PC-3 (cell line): ENCODE results near the gene SPRY4. TPM values are rescaled to one million over a fixed set of nuclear protein-coding genes. Genes with fewer than 3 reads are reported as not detected.

Experiments
- ATAC-seq: fragments of 200-7000 bp; cut with Tn5 transposase; 2 replicates; pipeline ENCODE4 v1.9.1; 2020; ENCODE audit warnings: mild to moderate bottlenecking, moderate library complexity
- BruUV-seq: library from RNA; stranded (reverse); fragments of 400-500 nt; replicated peaks from 2 replicates; lab custom pipeline; 2021; lab: Mats Ljungman, UMichigan
- CTCF ChIA-PET: fragments of 300-600 bp; sonication (Branson Sonifier 250); formaldehyde crosslinking; loops from one replicate; lab custom pipeline; 2022; ENCODE audit warnings: antibody characterized with exemption; lab: Charles Lee
- POLR2A ChIA-PET: fragments of 300-600 bp; sonication (Branson Sonifier 250); formaldehyde crosslinking; loops from one replicate; lab custom pipeline; 2022; ENCODE audit warnings: antibody characterized with exemption; ENCODE audit not compliant: unreplicated experiment; lab: Charles Lee
- DNase-seq: peaks from one replicate; pipeline ENCODE4 v3.0.0-alpha.2; 2015
- H2AFZ ChIP-seq: fragments of 300-600 bp; sonication (generic); 2 replicates; pipeline ENCODE4 v1.6.0; 2016; ENCODE audit warnings: antibody characterized with exemption, low read length
- H3F3A ChIP-seq: fragments of 300-600 bp; sonication (generic); one replicate; pipeline ENCODE4 v1.6.0; 2017; ENCODE audit warnings: antibody characterized with exemption, low read length, control low read depth, mild to moderate bottlenecking; ENCODE audit not compliant: unreplicated experiment
- H3K27ac ChIP-seq: fragments of 300-600 bp; sonication (generic); 2 replicates; pipeline ENCODE4 v1.5.1; 2016; ENCODE audit warnings: mild to moderate bottlenecking, low read length
- H3K27me3 ChIP-seq: fragments of 300-600 bp; sonication (generic); 2 replicates; pipeline ENCODE4 v1.6.1; 2016; ENCODE audit warnings: low read length, mixed read lengths
- H3K36me3 ChIP-seq: fragments of 300-600 bp; sonication (generic); 2 replicates; pipeline ENCODE4 v1.6.1; 2016; ENCODE audit warnings: low read depth, mixed run types, low read length, mixed read lengths
- H3K4me1 ChIP-seq: fragments of 300-600 bp; sonication (generic); 2 replicates; pipeline ENCODE4 v1.5.1; 2016; ENCODE audit warnings: low read length; ENCODE audit not compliant: insufficient read depth
- H3K4me2 ChIP-seq: fragments of 300-600 bp; sonication (generic); 2 replicates; pipeline ENCODE4 v1.6.0; 2016; ENCODE audit warnings: low read length
- H3K4me3 ChIP-seq: fragments of 300-600 bp; sonication (generic); 2 replicates; pipeline ENCODE4 v1.5.1; 2016; ENCODE audit warnings: mild to moderate bottlenecking, low read length, mixed read lengths
- H3K79me2 ChIP-seq: fragments of 300-600 bp; sonication (generic); 2 replicates; pipeline ENCODE4 v1.6.1; 2017; ENCODE audit warnings: low read length, mixed read lengths
- H3K9ac ChIP-seq: fragments of 300-600 bp; sonication (generic); 2 replicates; pipeline ENCODE4 v1.6.0; 2016; ENCODE audit warnings: mild to moderate bottlenecking, low read length
- H3K9me2 ChIP-seq: fragments of 300-600 bp; sonication (generic); replicated peaks from 2 replicates; pipeline ENCODE4 v1.6.1; 2016; ENCODE audit warnings: mixed run types, low read length, mixed read lengths
- H3K9me3 ChIP-seq: fragments of 300-600 bp; sonication (generic); 2 replicates; pipeline ENCODE4 v1.6.1; 2016; ENCODE audit warnings: low read length, mixed read lengths
- H4K20me1 ChIP-seq: fragments of 300-600 bp; sonication (generic); 2 replicates; pipeline ENCODE4 v1.6.1; 2016; ENCODE audit warnings: low read length, mixed read lengths
- CTCF ChIP-seq: fragments of 300-600 bp; sonication (generic); conservative IDR thresholded peaks from 2 replicates; pipeline ENCODE4 v1.5.1; 2017; ENCODE audit warnings: antibody characterized with exemption, low read depth, mild to moderate bottlenecking, low read length
- EZH2 ChIP-seq: fragments of 300-600 bp; sonication (generic); IDR thresholded peaks from one replicate; pipeline ENCODE4 v1.6.1; 2017; ENCODE audit warnings: antibody characterized with exemption, mild to moderate bottlenecking, low read length; ENCODE audit not compliant: unreplicated experiment
- EZH2phosphoT487 ChIP-seq: fragments of 300-600 bp; sonication (generic); IDR thresholded peaks from 2 replicates; pipeline ENCODE4 v1.6.1; 2018; ENCODE audit warnings: mild to moderate bottlenecking, antibody characterized with exemption, low read length, borderline replicate concordance
- intact Hi-C: fragments of 100-400 bp; cut with micrococcal nuclease; formaldehyde crosslinking; loops from 2 replicates; pipeline ENCODE4 v1.9.0; 2023
- total RNA-seq: library from RNA; depleted of rRNA; stranded (reverse); fragments of >200 nt; gene quantifications from 2 replicates; pipeline ENCODE4 v1.2.3, GENCODE V29; 2014

SPRY4 gene
- total RNA-seq, 1 experiment from 2014 or later, result 38.4 TPM

DNA sequence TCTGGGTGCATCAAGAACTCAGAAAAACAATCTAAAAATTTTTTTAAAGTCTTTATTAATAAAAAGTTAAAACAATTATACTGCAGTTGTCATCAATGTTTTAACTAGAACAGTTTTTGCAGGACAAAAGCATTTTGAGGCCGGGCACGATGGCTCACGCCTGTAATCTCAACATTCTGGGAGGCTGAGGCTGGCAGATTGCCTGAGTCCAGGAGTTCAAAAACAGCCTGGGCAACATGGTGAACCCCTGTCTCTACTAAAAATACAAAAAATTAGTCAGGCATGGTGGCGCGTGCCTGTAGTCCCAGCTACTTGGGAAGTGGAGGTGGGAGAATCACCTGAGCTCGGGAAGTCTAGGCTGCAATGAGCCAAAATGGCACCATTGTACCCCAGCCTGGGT is 5.2 kb upstream of the SPRY4 start:
- Histone ChIP-seq H2AFZ (no peak overlapping the region), H3K79me2 (peaks cover 16% of the 10 kb centered on the region)

GRCh38 chr5:142327111-142327842 is 2.5 kb upstream of the SPRY4 start:
- H3K27ac ChIP-seq, result peak overlapping the region; percentile 99
- intact Hi-C loops, result loop anchor here (1.0 to 2.0 kb wide), 2 partner anchors 62 to 221 kb away; no protein-coding TSS in a partner anchor
- peak overlapping the region; percentile 89; the same call in 1 of the 2 replicates for H3K4me3 ChIP-seq
- ChIA-PET CTCF (interaction anchor here (0.8 kb wide), 1 partner anchor 222 kb away, joined by 3 read pairs; no protein-coding TSS in a partner anchor), POLR2A (no interaction called here)
- DNase-seq (peak; percentile 58), ATAC-seq (peak; percentile 3)
- no TSS peak for BruUV-seq
- H3K36me3 ChIP-seq, result peaks cover 3% of the 10 kb centered on the region; the same call in 1 of the 2 replicates
- peaks cover 41% of the 10 kb centered on the region for H3K79me2 ChIP-seq
- peaks cover 26% of the 10 kb centered on the region for H3K4me1 ChIP-seq
- H3K27me3 ChIP-seq, result no peaks in the 10 kb centered on the region
- no peaks in the 10 kb centered on the region for H3K9me3 ChIP-seq
- no peaks in the 10 kb centered on the region for H3F3A ChIP-seq
- TF ChIP-seq CTCF (no peak), EZH2 (no peak), EZH2phosphoT487 (no peak)
- H3K9me2 ChIP-seq, result no peaks in the 10 kb centered on the region
- peak overlapping the region; percentile 100 for H3K4me2 ChIP-seq
- H4K20me1 ChIP-seq, result peaks cover 17% of the 10 kb centered on the region
- peak overlapping the region; percentile 99 for H3K9ac ChIP-seq
- no peak overlapping the region for H2AFZ ChIP-seq

More for the DNA sequence above, 5.2 kb upstream of the SPRY4 start:
- no peak for ATAC-seq
- intact Hi-C loops, result no loop called here
- DNase-seq, result no peak
- no TSS peak for BruUV-seq
- Histone ChIP-seq H3F3A (no peaks in the 10 kb centered on the region), H3K9me3 (no peaks in the 10 kb centered on the region), H3K4me2 (no peak overlapping the region), H3K4me3 (no peak overlapping the region), H3K27ac (no peak overlapping the region), H4K20me1 (no peaks in the 10 kb centered on the region), H3K4me1 (peaks cover 23% of the 10 kb centered on the region), H3K9me2 (no peaks in the 10 kb centered on the region), H3K9ac (no peak overlapping the region), H3K36me3 (no peaks in the 10 kb centered on the region), H3K27me3 (no peaks in the 10 kb centered on the region)
- ChIA-PET POLR2A (interaction anchor here (0.6 to 0.7 kb wide), 2 partner anchors 145 to 248 kb away, joined by 3 to 4 read pairs; no protein-coding TSS in a partner anchor), CTCF (no interaction called here)
- TF ChIP-seq CTCF (no peak), EZH2 (no peak), EZH2phosphoT487 (no peak)

- H3K27me3 ChIP-seq, result no peaks in the 10 kb centered on the region
- H3K4me3 ChIP-seq, result peak overlapping the region; percentile 89
- H3K27ac ChIP-seq, result peak overlapping the region; percentile 99
- peak overlapping the region; percentile 90; the same call in 1 of the 2 replicates for H2AFZ ChIP-seq
- CTCF ChIA-PET, result no interaction called here
- TF ChIP-seq CTCF, result no peak
- no peak for TF ChIP-seq EZH2
- no peak for TF ChIP-seq EZH2phosphoT487
- no peak for ATAC-seq
- no peaks in the 10 kb centered on the region for H3K9me2 ChIP-seq
- H3K4me2 ChIP-seq, result peak overlapping the region; percentile 100
- H3K4me1 ChIP-seq, result peaks cover 31% of the 10 kb centered on the region
- peak overlapping the region; percentile 99 for H3K9ac ChIP-seq
- peaks cover 3% of the 10 kb centered on the region; the same call in 1 of the 2 replicates for H3K36me3 ChIP-seq
- no peak for DNase-seq
- BruUV-seq, result TSS peak; percentile 68
- H4K20me1 ChIP-seq, result peaks cover 24% of the 10 kb centered on the region
- POLR2A ChIA-PET, result interaction anchor here (0.7 kb wide), 1 partner anchor 318 kb away, joined by 3 read pairs; no protein-coding TSS in a partner anchor
- no peaks in the 10 kb centered on the region for H3F3A ChIP-seq
- no peaks in the 10 kb centered on the region for H3K9me3 ChIP-seq
- H3K79me2 ChIP-seq, result peaks cover 49% of the 10 kb centered on the region
- intact Hi-C loops, result loop anchor here (2.0 kb wide), 1 partner anchor 62 kb away; no protein-coding TSS in a partner anchor
These were observed 1.7 kb upstream of the SPRY4 start for GRCh38 chr5:142326480-142326938.
